GM19025 (cell line): ENCODE measurements around the gene VCPKMT.

Source experiments
- ATAC-seq: cut with Tn5 transposase; IDR thresholded peaks from one replicate; pipeline ENCODE4 v1.9.1; 2021; ENCODE audit warnings: mild to moderate bottlenecking, low read depth, moderate library complexity; ENCODE audit not compliant: unreplicated experiment

The VCPKMT gene

DNA sequence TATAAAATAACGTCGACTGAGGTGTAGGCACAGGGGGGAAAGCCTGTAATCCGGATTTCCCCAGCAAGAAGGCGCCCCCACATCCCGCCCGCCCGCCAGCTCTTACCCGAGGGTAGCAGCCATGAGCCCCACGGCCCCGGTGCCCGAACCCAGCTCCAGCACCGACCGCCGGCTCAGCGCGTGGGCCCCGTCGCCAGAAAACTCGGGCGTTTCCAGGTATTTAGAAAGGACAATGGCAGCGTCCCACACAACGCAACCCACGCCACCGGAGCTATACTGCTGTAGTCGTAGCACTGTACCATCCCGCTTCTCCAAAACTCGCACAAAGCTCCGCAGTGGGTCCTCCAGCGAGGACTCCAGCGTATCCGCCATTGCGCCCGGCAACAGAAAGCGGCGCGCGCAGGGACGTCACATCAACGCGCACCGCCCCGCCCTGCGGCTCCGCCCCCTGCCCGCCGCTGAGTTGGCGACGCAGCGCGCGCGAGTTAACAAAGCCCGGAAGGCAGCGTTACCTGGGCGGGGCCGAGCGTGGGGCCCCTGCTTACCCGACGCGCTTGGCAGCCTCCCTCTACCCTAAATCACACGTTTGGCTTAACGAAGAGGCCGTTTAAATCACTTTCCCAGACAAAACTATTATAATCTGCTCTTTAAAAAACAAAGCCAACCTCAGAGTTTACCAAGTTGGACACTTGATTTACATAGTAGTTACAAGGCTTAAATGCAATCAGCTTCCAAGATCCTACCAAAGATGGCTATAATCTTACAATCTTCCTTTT lies at the start of gene VCPKMT:
VCPKMT (minus strand) TSS at position 392 of the 776 bp plus-strand sequence; CDS start at position 372, 20 bp downstream.
- peak; percentile 99 for ATAC-seq

DNA sequence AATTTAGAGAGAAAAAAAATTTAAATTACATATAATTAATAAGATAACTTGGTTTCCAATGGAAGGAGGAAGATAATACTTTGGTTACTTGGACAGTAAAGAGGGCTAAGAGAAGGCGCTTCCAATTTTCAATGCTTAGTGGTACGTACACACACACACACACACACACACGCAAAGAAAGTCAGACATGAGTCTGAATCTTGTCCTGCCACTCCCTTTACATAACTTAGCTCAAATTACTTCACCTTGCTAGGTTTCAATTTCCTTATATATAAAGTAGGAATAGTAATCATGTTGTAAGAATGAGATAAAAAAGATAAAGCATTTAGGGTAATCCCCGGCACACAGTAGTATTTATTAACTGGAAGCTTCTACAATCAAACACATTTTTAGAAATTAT lies 39.7 kb upstream of the VCPKMT start:
- ATAC-seq: no peak

DNA sequence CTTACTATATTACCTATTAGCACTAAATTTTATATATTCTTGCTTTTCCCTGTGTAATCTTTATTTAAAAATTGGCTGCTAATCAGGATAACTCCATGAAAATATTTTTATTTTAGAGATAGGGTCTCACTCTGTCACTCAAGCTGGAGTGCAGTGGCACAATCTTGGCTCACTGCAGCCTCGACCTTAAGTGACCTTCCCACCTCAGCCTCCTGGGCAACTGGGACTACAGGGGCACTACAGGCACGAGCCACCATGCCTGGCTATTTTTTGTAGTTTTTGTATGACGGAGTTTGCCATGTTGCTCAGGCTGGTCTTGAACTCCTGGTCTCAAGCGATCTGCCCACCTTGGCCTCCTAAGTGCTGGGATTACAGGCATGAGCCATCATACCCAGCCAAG lies 32.4 kb upstream of the VCPKMT start:
- ATAC-seq: no peak

DNA sequence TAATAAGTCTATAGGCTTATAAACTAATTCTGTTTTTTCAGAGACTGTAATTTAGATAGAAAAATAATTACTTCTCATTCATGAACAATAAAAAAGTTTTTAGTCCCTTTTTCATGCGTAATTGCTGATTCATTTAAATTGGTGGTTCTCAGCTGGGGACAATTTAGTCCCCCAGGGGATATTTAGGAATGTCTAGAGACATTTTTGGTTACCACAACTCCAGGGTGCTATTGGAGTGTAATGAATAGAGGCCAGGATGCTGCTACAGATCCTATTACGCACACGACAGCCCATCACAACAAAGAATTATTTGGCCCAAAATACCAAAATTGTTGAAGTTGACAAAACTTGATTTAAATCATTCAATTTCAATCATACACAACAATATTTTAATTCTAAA lies 22.8 kb upstream of the VCPKMT start:
- no peak for ATAC-seq

DNA sequence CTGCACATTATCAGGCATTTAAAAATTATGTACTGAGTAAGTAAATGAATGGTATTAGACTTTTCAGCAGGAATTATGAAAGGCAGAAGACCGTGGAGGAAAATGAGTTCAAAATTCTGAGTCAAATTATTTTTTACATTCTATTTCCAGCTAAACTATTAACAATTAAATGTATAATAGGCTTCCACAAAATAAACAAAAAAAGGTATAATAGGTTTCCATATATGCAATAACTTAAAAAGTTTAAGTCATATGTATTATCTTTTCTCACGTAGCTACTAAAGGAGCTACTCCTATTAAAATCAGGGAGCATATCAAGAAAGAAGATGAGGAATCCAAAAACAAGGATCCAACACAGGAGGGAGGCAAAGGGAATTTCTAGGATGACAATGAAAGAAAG lies 11.4 kb upstream of the VCPKMT start:
- no peak for ATAC-seq

DNA sequence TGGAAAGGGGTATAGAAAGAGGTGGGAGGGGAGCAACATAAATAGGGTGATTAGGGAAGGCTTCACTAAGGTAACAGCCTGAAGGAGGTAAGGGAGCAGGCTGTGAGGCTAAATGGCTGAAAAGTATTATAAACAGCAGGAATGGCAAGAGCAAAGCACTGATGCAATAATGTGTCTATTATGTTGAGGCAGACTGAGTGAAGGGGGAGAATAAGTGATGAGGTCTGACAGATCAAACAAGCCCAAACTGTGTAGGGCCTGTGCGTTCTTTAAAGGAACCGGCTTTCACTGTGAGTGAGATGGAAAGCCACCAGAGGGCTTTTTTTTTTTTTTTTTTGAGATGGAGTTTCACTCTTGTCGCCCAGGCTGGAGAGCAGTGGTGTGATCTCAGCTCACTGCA lies 6.7 kb upstream of the VCPKMT start:
- ATAC-seq: no peak

DNA sequence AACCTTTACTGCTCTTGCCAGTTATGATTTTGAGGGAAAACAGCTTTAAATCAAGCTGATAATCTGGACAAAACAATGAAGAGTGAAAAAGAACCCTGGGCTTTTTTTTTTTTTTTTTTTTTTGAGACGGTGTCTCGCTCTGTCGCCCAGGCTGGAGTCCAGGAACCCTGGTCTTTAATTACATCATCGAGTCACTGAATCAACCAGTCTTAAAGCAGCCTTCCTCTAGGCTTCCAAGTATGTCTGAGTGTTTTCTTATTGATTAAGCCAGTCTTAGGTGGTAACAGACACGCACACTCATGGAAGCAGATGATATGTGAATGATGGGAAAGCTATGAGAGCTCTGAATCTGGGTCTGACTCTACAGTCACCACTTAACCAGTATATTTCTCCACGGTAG lies 5.9 kb upstream of the VCPKMT start:
- no peak for ATAC-seq

DNA sequence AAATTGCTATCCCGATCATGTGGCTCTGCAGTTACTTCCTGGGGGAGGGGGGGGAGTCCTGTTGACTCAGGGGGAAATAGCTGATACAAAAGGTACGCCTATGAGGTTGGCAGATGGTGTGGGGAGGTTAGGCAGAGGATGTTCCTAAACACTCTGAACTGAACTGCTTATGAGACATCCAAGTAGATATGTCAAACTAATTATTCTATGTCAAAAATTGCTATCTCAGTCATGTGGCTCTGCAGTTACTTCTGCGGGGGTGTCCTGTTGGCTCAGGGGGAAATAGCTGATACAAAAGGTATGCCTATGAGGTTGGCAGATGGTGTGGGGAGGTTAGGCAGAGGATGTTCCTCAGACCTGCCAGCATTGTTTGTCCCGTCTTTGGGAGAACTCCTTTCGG lies 5.1 kb upstream of the VCPKMT start:
- ATAC-seq: no peak

DNA sequence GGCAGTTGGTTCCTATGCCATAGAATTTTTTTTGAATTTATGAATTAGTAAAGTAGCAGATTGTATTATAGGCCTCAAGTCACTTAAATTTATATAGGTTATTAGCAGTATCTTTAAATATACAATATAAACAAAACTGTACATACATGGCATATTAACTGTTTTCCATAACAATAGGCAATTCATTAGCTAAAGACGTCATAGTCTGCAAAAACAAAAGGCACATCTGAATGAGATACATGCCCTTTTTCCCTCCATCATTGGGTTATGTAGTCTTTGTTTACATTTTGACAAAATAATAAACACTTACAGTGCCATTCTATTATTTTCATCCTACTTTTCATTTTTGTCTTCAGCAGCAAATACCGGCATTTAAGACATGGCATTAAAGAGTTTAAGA lies 1.1 kb upstream of the VCPKMT start:
- ATAC-seq: no peak

DNA sequence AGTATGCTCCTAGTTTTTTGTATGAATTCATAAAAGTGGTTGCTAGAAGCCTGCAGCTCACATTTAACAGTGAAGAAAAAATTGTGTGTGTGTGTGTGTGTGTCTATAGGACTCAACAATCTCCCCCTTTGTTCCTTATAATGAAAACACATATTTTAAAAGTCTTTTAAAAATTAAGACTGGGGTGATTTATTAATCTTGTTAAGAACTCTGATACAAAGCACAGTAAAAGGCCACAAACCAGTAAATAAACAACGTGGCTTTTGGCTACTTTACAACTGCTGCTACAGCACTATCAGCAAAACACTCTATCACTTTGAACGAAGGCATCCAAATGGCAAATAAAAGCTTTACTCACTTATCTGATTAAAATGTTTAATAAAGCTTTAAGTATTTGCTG lies 594 bp upstream of the VCPKMT start:
- ATAC-seq: no peak

DNA sequence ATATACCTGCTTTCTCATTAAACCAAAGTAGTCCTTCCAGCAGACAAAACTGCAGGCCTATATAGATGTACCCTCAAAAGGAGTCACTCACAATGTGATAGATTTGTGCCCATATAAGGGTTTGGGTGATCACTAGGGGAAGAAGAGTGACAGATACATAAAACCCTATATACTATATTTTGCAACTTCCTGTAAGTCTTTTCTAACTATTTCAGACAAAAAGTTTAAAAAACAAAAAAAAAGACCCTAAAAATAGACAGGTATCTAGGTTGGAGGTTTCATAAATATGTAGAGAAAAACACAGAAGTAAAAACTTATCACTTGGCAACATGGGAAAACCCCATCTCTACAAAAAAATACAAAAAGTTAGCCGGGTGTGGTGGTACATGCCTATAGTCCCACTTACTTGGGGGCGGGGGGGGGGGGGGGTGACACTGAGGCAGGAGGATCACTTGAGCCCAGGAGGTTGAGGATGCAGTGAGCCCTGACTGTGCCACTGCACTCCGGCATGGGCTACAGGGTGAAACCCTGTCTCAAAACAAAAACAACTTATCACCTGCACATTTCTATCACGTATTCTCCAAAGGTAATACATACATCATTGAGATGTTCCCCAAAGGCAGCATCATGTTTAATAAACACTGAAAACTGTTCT lies 2.9 kb downstream of the VCPKMT start:
- ATAC-seq: no peak

DNA sequence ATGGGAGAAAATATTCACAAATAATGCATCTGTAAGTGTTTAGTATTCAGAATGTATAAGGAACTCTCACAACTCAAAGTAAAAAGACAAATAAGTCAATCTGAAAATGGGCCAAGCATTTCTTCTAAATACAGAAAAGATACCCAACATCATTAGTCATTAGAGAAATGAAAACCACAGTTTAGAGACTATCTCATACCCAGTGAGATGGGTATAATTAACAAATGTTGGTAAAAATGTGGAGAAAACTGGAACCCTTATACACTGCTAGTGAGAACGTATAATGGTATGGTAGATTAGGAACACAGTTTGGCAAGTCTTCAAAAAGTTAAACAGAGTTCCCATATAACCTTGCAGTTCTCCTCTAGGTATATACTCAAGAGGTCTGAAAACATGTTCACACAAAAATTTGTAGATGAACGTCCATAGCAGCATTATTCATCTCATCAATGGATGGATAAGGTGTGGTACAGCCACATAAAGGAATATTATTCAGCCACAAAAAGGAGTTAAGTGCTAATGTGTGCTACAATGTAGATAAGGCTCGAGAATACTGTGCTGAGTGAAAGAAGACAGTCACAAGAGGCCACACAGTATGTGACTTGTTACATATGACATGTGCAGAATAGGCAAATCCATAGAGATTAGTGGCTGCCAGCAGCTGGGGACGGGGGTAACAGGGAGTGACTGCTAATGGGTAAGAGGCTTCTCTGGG lies 5.9 kb downstream of the VCPKMT start:
- ATAC-seq: no peak

DNA sequence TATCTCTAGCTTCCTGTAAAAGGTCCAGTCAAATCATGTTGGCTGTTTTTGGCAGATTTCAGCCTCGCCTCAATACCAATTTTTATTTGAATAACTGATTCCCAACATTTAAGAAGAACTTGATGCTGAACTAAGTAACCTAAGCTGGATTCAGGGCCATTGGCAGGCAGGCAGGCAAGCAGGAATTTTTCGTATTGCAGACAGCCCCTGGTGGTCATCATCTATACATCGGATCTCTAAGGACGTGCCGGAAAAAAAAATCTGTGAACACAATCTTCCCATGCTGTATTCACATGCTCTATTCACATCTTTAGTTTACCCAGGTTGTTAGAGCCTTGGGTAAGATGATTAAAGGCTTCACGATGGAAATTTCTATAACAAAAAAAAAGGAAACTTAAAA lies 7.0 kb downstream of the VCPKMT start:
- no peak for ATAC-seq

DNA sequence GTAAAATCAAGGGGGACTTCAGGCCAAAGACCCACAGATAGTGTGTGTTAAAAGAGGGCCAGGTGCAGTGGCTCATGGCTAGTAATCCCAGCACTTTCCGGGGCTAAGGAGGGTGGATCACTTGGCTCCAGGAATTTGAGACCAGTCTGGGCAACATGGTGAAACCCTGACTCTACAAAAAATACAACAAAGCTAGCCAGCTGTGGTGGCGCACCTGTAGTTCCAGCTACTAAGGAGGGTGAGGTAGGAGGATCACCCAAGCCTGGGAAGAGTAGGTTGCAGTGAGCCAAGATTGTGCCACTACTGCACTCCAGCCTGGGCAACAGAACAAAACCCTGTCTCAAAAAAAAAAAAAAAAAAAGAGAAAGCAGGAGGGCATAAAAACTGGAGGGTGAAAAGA lies 8.5 kb downstream of the VCPKMT start:
- no peak for ATAC-seq

DNA sequence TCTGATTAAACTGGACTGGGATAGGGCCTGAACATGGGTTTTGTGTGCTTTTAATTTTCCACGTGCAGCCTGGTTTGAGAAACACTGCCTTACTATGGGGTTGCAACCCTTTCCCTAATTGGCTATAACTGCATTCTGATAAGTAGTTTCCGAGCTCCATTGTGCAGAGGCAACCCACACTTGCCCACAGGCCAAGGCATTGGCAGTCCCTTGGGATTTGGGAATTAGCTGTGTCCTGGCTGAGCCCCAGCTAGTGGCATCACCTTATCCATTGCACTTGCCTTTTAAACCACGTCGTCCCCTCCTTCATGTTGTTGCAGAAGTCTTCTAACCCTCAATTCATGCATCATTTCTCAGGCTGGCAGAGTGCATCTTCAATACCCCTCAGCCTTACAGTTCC lies 10.2 kb downstream of the VCPKMT start:
- no peak for ATAC-seq

DNA sequence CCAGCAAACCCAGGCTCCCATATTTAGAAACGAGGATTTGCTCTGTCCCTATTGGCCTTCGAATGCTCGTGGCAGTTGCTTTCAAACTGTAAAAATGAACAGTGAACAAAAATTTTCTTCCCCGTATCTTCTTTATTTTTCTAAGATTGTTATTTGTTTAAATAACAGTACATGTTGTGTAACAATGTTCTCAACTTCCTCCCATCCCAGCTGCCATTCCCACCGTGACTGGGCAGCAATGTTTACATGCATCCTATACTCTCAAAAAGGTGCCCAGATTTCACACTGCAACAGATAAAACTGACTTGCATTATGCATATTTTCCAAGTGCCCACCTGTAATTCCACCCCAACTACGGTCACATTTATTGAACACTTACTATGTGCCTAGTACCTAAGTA lies 12.8 kb downstream of the VCPKMT start:
- ATAC-seq: no peak

DNA sequence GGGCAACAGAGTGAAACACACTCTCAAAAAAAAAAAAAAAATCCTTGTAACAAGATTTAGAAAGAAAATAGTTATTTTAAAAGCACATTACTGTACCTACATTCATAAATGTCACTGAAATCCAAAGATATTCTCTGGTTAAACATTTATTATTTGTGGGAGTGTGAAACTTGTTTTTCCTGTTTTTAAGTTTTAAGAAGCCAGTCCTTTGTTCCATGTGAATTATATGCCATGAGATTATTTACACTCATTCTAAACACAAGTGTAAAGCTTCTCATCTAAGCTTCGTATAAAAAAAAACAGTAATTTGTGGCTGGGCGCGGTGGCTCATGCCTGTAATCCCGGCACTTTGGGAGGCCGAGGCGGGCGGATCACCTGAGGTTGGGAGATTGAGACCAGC lies 15.0 kb downstream of the VCPKMT start:
- no peak for ATAC-seq

DNA sequence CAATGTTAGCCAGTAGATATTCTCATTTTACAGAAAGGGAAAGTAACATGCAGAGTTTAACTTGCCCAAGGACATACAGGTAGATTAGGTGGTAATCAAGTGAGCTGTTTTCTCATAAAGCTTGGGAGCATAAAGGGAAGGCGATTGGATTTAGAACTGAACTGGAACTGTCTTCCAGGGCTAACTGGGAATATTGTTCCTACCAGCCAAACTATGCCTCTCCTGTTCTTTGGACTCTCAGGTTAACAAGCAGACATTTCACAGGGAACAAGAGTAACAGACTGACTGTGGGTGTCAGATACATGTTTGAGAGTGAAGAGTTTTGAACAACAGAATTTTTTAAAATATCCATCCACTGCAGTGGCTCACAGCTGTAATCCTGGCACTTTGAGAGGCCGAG lies 15.6 kb downstream of the VCPKMT start:
- ATAC-seq: no peak

DNA sequence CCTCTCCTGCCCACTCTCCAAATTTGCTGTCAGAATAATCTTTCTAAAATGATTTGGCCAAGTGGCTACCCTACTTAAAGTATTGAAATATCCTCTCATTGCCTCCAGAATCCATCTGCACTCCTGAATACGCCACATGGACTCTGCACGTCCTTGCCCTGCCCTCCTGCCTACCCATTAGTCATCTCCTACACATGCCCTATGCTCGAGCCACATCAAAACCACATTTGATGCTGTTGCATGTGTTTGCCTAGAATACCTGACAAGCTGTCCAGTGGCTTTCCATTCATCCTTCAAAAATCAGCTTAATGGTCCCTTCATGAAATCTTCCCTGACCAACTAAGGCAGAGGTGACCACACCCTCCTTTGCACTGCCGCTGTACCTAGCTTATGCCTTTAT lies 17.0 kb downstream of the VCPKMT start:
- ATAC-seq: no peak

DNA sequence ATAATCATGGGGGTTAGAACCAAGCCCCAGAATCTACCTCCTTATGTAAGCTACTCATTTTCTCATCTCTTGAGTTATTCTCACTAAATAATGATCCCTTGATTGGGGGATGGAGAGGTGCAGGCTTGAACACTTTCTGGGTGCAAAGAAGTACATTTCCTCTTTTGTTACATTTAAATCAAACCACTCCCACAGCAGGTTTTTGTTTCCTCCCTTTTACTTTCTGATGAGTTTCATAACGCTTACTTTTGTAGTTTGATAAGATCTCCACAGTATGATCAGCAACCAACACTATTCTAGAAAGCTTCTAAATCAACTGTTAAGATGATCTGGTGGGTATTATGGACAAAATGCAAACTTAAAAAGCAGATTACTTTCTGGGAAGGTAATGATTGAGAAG lies 20.5 kb downstream of the VCPKMT start:
- ATAC-seq: no peak

DNA sequence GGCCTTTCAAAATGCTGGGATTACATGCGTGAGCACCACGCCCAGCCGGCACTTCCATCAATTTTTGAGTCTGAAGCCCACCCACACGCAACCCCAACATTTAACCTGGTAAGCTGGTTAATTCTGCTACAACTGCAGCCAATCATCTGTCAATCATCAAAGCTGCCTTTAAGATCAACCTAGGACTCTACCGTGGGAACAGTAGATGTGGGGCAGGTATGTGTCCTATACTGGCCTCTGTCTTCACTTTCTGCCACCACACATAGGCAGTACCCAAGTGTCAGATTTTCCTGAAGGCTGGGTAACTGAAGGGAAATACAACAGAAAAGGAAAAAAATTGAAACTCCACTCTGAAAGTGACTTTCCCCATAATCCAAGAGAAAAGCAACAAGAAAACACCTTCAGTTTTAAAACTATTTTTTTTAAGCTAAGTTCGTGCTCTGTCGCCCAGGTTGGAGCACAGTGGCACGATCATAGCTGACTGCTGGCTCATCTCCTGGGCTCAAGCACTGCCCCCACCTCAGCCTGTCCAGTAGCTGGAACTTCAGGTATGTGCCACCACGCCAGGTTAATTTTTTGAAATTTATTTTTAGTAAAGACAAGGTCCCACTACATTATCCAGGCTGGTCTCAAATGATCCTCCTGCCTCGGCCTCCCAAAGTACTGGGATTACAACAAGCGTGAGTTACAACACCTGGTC lies 22.2 kb downstream of the VCPKMT start:
- ATAC-seq: no peak
